Endothelial cell of umbilical vein (primary cell): ENCODE data around the gene B3GAT1. TPM values are rescaled to one million over a fixed set of nuclear protein-coding genes. Genes with fewer than 3 reads are reported as not detected.

Experiments used
- BruUV-seq: library from RNA; stranded (reverse); fragments of 400-500 nt; replicated peaks from 2 replicates; lab custom pipeline; 2021; lab: Mats Ljungman, UMichigan
- CTCF ChIA-PET: fragments of 300-600, 350-600 bp; sonication (Branson Sonifier 250); formaldehyde crosslinking; loops from one replicate; lab custom pipeline; 2021; ENCODE audit warnings: antibody characterized with exemption, inconsistent platforms; lab: Charles Lee
- POLR2A ChIA-PET: fragments of 300-600, 350-600 bp; sonication (Branson Sonifier 250); formaldehyde crosslinking; loops from one replicate; lab custom pipeline; 2021; ENCODE audit warnings: antibody characterized with exemption, inconsistent platforms; lab: Charles Lee
- DNase-seq: peaks from one replicate; pipeline ENCODE4 v3.0.0-alpha.2; 2011; ENCODE audit warnings: low read depth, low spot score
- FAIRE-seq: peaks from 2 replicates; lab custom pipeline; 2011; peaks lifted over from hg19 to GRCh38; lab: Jason Lieb, UNC
- H2AFZ ChIP-seq: 2 replicates; pipeline ENCODE4 v1.6.0; 2012; ENCODE audit warnings: low read depth, low read length, control low read depth, inconsistent platforms
- H3K27ac ChIP-seq: 2 replicates; pipeline ENCODE4 v1.5.1; 2011; ENCODE audit warnings: low read depth, mild to moderate bottlenecking, control low read depth, low read length, moderate library complexity; ENCODE audit not compliant: insufficient read depth
- H3K27me3 ChIP-seq, 2 experiments: 2 replicates each; pipeline versions ENCODE4 v1.6.0 to v1.6.1; 2011; ENCODE audit warnings: low read length in 2 of 2, mixed read lengths in 1 of 2; ENCODE audit not compliant: control insufficient read depth in 2 of 2, insufficient read depth in 2 of 2
- H3K36me3 ChIP-seq, 2 experiments: 2 replicates in 1 of 2; 3 replicates in 1 of 2; pipeline ENCODE4 v1.5.1; 2011; ENCODE audit warnings: low read length in 2 of 2, mild to moderate bottlenecking in 1 of 2, moderate library complexity in 1 of 2; ENCODE audit not compliant: control insufficient read depth in 2 of 2, insufficient read depth in 2 of 2; ENCODE audit errors: extremely low read depth in 1 of 2
- H3K4me1 ChIP-seq: 3 replicates; pipeline ENCODE4 v1.5.1; 2011; ENCODE audit warnings: mild to moderate bottlenecking, low read length; ENCODE audit not compliant: control insufficient read depth, insufficient read depth; ENCODE audit errors: extremely low read depth
- H3K4me2 ChIP-seq: 2 replicates; pipeline ENCODE4 v1.6.1; 2011; ENCODE audit warnings: low read length, control low read depth, mixed read lengths; ENCODE audit not compliant: insufficient read depth
- H3K4me3 ChIP-seq, 3 experiments: fragments of 200-600 bp in 1 of 3; sonication (generic), shearing (Covaris generic) in 1 of 3; replicated peaks in 1 of 3; 2 replicates each; pipeline ENCODE4 v1.5.1; 2011 to 2016; ENCODE audit warnings: control low read depth in 3 of 3, low read length in 3 of 3, mild to moderate bottlenecking in 2 of 3, inconsistent platforms in 1 of 3, low read depth in 1 of 3, moderate library complexity in 1 of 3; ENCODE audit not compliant: insufficient read depth in 1 of 3
- H3K79me2 ChIP-seq: 2 replicates; pipeline ENCODE4 v1.6.0; 2012; ENCODE audit warnings: low read length, inconsistent platforms; ENCODE audit not compliant: control insufficient read depth, insufficient read depth
- H3K9ac ChIP-seq: replicated peaks from 2 replicates; pipeline ENCODE3; 2011; ENCODE audit warnings: low read length, control low read depth; ENCODE audit not compliant: insufficient read depth; ENCODE audit errors: extremely low read depth
- H3K9me1 ChIP-seq: replicated peaks from 3 replicates; pipeline ENCODE4 v1.6.0; 2011; ENCODE audit warnings: mild to moderate bottlenecking, low read length; ENCODE audit not compliant: control insufficient read depth, insufficient read depth; ENCODE audit errors: extremely low read depth
- H3K9me3 ChIP-seq: replicated peaks from 2 replicates; pipeline ENCODE4 v1.5.1; 2012; ENCODE audit warnings: low read length, inconsistent platforms; ENCODE audit not compliant: control insufficient read depth, insufficient read depth
- H4K20me1 ChIP-seq: replicated peaks from 2 replicates; pipeline ENCODE3; 2011; ENCODE audit warnings: mild to moderate bottlenecking, low read length; ENCODE audit not compliant: control insufficient read depth, insufficient read depth; ENCODE audit errors: extremely low read depth
- EZH2 ChIP-seq: IDR thresholded peaks from 2 replicates; pipeline ENCODE4 v1.6.1; 2012; ENCODE audit warnings: borderline replicate concordance, low read depth, mild to moderate bottlenecking, moderate library complexity, low read length, inconsistent platforms; ENCODE audit not compliant: severe bottlenecking
- FOS ChIP-seq: IDR thresholded peaks from 2 replicates; pipeline ENCODE4 v1.6.1; 2011; ENCODE audit warnings: mild to moderate bottlenecking, low read length, moderate library complexity, borderline replicate concordance; ENCODE audit not compliant: insufficient read depth
- GATA2 ChIP-seq: IDR thresholded peaks from 2 replicates; pipeline ENCODE4 v1.7.0; 2011; ENCODE audit warnings: low read depth, mild to moderate bottlenecking, moderate library complexity, mixed read lengths, low read length; ENCODE audit not compliant: insufficient read length, insufficient read depth
- JUN ChIP-seq: IDR thresholded peaks from 2 replicates; pipeline ENCODE4 v1.6.1; 2011; ENCODE audit warnings: borderline replicate concordance, low read depth; ENCODE audit not compliant: insufficient read length, insufficient read depth
- MYC ChIP-seq: IDR thresholded peaks from one replicate; pipeline ENCODE4 v1.6.1; 2011; ENCODE audit warnings: mild to moderate bottlenecking, low read depth, low read length
- POLR2A ChIP-seq: IDR thresholded peaks from 2 replicates; pipeline ENCODE4 v1.6.1; 2012; ENCODE audit warnings: low read depth, mild to moderate bottlenecking, control low read depth, low read length
- POLR2AphosphoS5 ChIP-seq: IDR thresholded peaks from 2 replicates; pipeline ENCODE4 v1.6.1; 2012; ENCODE audit warnings: low read depth, mild to moderate bottlenecking, control low read depth, low read length, moderate library complexity; ENCODE audit not compliant: insufficient read depth
- dilution Hi-C: fragments of 300-500 bp; cut with MboI; formaldehyde crosslinking; loops from one replicate; pipeline ENCODE4 v1.15.0; 2019; ENCODE audit warnings: low sequenced_read_pairs; ENCODE audit not compliant: extremely low pct_ligation_motif_present
- intact Hi-C: fragments of 100-400 bp; cut with micrococcal nuclease; formaldehyde crosslinking; loops from one replicate; pipeline ENCODE4 v1.10.0; 2022
- polyA plus RNA-seq, 4 experiments: library from polyadenylated mRNA; depleted of rRNA in 3 of 4; stranded (reverse) in 3 of 4; unstranded in 1 of 4; fragments of >200 nt; gene quantifications; 2 replicates each; pipeline versions ENCODE4 v1.2.1 to v1.2.3, GENCODE V29; 2011 to 2012; ENCODE audit warnings: missing spikeins in 1 of 4
- total RNA-seq: library from RNA; stranded (reverse); gene quantifications from 2 replicates; pipeline ENCODE4 v1.2.3, GENCODE V29; 2021
- TF ChIP-seq, protein P1 (sequence below), 2 donors: IDR thresholded peaks; 1 replicate in 1 of 2; 2 replicates in 1 of 2; pipeline ENCODE4 v1.5.1; 2011; ENCODE audit warnings: low read length in 2 of 2, mild to moderate bottlenecking in 2 of 2, moderate library complexity in 2 of 2, control low read depth in 1 of 2, inconsistent platforms in 1 of 2, low read depth in 1 of 2; ENCODE audit not compliant: insufficient read depth in 1 of 2; ENCODE audit errors: extremely low read depth in 1 of 2
- TF ChIP-seq, protein P2 (sequence below): IDR thresholded peaks from 2 replicates; pipeline ENCODE4 v1.6.1; 2011; ENCODE audit not compliant: insufficient read depth, insufficient read length

The B3GAT1 gene
- total and polyA plus RNA-seq, 2 donors (not counting 3 experiments of a cell fraction or from before 2014, with no cell fraction given) = 0.01 TPM; not detected in 1

DNA sequence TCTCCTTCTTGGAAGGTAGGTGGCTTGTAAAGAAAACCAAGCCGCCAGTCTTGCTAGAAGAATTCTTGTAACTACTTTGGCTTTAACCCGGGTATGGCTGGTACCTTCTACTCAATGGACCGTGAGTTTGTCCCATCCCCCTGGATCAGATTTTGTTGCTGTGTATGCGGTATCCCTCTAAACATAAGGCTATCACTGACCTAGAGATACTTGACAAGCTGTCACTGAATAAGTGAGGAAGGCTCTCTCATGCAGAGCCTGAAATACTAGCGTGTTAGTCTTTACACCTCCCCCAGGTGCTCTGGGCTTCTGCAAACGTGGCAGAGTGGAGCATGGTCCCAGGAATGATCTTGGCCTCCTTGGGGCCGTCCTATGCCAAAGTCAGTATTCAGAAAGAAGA, 45.8 kb downstream of the B3GAT1 start:
- dilution Hi-C loops = no loop called here
- H2AFZ ChIP-seq = no peak overlapping the region
- TF ChIP-seq FOS (no peak), EZH2 (no peak), POLR2A (no peak), GATA2 (no peak), JUN (no peak), POLR2AphosphoS5 (no peak), MYC (no peak)
- TF ChIP-seq, protein P1, sequence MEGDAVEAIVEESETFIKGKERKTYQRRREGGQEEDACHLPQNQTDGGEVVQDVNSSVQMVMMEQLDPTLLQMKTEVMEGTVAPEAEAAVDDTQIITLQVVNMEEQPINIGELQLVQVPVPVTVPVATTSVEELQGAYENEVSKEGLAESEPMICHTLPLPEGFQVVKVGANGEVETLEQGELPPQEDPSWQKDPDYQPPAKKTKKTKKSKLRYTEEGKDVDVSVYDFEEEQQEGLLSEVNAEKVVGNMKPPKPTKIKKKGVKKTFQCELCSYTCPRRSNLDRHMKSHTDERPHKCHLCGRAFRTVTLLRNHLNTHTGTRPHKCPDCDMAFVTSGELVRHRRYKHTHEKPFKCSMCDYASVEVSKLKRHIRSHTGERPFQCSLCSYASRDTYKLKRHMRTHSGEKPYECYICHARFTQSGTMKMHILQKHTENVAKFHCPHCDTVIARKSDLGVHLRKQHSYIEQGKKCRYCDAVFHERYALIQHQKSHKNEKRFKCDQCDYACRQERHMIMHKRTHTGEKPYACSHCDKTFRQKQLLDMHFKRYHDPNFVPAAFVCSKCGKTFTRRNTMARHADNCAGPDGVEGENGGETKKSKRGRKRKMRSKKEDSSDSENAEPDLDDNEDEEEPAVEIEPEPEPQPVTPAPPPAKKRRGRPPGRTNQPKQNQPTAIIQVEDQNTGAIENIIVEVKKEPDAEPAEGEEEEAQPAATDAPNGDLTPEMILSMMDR (IDR thresholded peaks at IDR 0.05; ENCODE audit: extremely low read depth in 1 of 2, insufficient read depth in 1 of 2, low read depth in 1 of 2, low read length in 2 of 2) = no peak
- TF ChIP-seq, protein P2, sequence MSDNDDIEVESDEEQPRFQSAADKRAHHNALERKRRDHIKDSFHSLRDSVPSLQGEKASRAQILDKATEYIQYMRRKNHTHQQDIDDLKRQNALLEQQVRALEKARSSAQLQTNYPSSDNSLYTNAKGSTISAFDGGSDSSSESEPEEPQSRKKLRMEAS = no peak
- ChIA-PET CTCF (no interaction called here), POLR2A (no interaction called here)
- intact Hi-C loops = no loop called here
- no peaks in the 10 kb centered on the region for H3K79me2 ChIP-seq
- H4K20me1 ChIP-seq = no peaks in the 10 kb centered on the region
- BruUV-seq = no TSS peak
- no peaks in the 10 kb centered on the region for H3K4me1 ChIP-seq
- H3K36me3 ChIP-seq = no peaks in the 10 kb centered on the region
- FAIRE-seq (no peak), DNase-seq (no peak)
- no peak overlapping the region for H3K27ac ChIP-seq
- H3K9me3 ChIP-seq = no peaks in the 10 kb centered on the region
- H3K4me2 ChIP-seq = no peak overlapping the region
- H3K27me3 ChIP-seq = no peaks in the 10 kb centered on the region
- no peak overlapping the region for H3K9ac ChIP-seq
- no peak overlapping the region for H3K4me3 ChIP-seq
- H3K9me1 ChIP-seq = no peaks in the 10 kb centered on the region
